GM18519 (cell line): Measurements from ENCODE around the gene GOPC.
"Not testable (repeated sequence)": the region's sequence is repeated elsewhere in the genome, so short reads cannot be mapped to it uniquely, and the experiment has no call there.

ENCODE experiments used
- ATAC-seq: cut with Tn5 transposase; IDR thresholded peaks from one replicate; pipeline ENCODE4 v1.9.1; 2021; ENCODE audit warnings: mild to moderate bottlenecking, moderate library complexity; ENCODE audit not compliant: unreplicated experiment, low FRiP score

Gene GOPC

GRCh38 chr6:117602151-117602898, at the start of gene GOPC:
GOPC (minus strand) TSS chr6:117602511; CDS start chr6:117602288, 223 bp downstream.
- peak; percentile 81 for ATAC-seq

GRCh38 chr6:117651984-117652383, 49.7 kb upstream of the GOPC start:
- ATAC-seq = not testable (repeated sequence)

- no peak for ATAC-seq
Observed at GRCh38 chr6:117642976-117643375, 40.7 kb upstream of the GOPC start.

DNA sequence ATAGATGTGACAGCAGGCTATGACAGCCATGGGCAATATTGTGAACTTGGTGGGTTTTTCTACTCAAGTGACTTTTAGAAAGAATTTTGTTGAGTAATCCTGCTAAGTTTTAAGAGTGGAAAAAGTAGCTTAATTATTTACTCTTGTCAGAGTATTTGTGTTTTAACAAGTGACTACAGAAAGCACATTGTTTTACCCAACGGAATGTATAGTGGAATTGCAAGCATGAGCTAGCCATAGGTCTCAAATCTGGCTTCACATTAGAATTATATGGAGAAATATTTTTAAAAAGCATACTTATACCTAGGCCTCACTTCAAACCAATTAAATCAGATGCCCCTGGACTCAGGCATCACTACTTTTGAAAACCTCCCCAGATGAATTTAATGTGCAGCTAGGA, 35.5 kb upstream of the GOPC start:
- no peak for ATAC-seq

DNA sequence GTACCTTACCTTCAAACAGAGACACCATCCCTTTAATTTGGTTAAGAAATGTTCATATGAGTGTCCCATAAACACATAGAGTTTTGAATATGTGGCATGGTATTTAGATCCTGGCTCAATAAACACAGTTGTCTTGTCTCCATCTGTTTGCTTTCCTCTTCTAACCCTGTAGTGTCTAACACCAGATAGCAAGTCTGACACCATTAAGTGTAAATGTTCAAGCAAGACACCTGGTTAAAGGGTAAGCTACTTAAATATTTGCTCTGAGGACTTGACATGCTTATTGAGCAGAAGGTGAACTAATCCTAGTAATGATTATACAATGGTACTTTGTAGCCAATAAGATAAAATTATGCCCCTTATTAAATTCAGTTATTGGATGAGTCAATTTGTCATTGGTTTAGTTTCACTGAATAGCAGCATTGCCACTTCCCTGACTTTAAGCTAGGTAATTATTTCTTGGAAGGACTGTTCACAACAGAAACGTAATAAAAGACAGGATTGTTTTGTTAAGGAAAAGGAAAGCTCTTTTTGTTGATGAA, 26.9 kb upstream of the GOPC start:
- no peak for ATAC-seq

GRCh38 chr6:117627533-117627932, 25.2 kb upstream of the GOPC start:
- ATAC-seq = no peak

DNA sequence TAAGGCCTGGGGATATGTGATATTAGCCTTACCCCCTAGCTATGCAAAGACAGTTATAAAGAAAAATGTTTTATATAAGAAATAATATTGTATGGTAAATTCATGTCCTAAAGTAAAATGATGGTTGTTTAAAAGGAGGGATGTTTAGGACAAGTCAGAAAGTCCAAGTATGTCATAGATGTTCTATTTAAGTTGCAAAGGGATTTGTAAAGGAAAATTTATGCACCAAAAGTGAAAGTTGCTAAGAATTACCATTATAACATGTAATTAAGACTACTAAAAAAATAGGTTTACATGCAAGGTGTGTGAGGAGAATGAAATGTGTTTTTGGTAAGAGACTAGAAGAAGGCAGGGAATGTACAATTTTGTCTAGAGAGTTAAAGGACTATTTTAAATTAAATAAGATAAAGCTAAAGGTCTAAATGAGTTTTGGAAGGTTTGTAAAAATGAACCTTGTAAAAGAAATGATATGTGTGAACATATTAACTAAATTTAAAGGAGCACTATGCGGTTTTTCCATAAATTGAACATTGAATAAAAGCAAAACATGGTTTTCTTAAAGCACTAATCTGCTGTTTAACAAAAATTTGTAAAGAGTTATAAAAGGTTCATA, 22.7 kb upstream of the GOPC start:
- ATAC-seq = no peak

GRCh38 chr6:117619178-117619577, 16.9 kb upstream of the GOPC start:
- no peak for ATAC-seq

GRCh38 chr6:117617210-117618035, 15.1 kb upstream of the GOPC start:
- no peak for ATAC-seq

DNA sequence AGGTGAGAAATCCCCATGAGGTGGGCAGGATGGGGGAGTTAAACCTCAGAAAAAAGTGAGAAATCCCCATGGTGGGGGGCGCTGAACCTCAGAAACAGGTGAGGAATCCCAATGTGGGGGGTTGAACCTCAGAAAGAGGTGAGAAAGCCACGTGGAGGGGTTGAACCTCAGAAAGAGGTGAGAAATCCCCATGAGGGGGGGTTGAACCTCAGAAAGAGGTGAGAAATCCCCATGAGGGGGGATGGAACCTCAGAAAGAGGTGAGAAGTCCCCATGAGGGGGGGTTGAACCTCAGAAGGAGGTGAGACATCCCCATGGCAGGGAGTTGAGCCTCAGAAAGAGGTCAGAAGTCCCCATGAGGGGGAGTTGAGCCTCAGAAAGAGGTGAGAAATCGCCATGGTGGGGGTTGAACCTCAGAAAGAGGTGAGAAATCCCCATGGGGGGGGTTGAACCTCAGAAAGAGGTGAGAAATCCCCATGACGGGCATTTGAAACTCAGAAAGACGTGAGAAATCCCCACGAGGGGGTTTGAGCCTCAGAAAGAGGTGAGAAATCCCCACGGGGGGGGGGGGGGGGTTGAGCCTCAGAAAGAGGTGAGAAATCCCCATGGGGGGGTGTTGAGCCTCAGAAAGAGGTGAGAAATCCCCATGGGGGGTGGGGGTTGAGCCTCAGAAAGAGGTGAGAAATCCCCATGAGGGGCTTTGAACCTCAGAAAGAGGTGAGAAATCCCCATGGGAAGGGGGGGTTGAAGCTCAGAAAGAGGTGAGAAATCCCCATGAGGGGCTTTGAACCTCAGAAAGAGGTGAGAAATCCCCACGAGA, 14.3 kb upstream of the GOPC start:
- no peak for ATAC-seq

- no peak for ATAC-seq
Observed at GRCh38 chr6:117615750-117616390, 13.6 kb upstream of the GOPC start.

DNA sequence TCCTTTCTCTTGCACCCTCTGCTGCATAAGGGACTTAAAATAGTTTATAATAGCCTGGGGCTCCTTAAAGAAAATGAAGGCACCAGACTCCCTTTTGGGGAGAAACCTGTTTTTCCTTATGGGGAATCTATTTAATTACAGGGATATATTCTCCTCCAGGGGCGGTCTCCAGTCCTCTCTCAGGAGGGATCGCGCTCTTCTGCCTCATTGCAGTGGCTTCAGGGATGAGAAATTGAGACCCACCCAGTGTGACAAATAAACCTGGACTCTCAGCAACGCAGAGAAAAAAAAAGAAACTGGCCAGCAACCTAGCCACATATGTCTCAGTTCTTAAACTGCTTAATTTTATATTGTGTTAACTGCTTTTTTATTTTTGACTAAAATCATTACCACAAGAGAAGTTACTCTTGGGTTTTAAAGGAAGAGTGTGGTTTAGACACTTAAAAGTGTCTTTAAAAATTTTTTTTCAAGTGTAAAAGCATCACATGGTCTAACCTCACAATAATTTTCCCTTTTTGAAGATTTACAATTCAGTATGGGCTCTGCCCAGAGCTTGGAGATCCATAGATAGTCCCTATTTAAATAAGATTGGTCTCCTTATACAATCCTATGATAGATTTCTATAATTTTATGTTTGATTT, 11.7 kb upstream of the GOPC start:
- ATAC-seq = no peak

- ATAC-seq = no peak
Observed at GRCh38 chr6:117607511-117607910, 5.2 kb upstream of the GOPC start.

DNA sequence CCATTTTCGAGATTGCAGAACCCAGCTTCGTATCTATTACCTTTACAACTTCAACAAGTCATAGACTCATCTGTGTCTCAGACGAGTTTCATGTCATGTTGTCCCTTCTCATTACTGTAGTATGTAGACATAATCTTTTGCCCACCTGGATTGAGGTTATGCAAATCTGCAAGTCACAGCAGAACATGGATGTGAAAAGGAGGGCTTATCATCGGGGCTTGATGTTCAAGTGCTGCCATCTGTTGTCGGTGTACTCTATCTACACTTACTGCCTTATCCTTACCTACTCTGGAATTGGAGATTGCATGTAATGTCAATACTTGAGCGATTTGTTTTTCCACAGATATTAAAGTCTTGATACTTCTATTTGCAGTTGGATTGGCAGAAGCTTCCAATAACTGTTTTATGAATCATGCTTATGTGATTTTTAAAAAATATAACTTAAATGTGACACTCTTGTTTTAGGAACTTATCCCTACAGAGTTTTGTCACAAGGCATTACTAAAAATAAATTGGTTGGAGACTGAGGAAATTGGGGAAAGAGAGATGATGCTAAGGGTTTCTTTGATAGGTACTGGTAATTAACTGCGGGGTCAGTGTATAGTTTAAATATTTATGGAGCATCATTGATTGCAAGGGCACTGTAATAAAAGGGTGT, 3.0 kb upstream of the GOPC start:
- ATAC-seq = peak; percentile 52

- no peak for ATAC-seq
Observed at GRCh38 chr6:117603821-117604220, 1.5 kb upstream of the GOPC start.

DNA sequence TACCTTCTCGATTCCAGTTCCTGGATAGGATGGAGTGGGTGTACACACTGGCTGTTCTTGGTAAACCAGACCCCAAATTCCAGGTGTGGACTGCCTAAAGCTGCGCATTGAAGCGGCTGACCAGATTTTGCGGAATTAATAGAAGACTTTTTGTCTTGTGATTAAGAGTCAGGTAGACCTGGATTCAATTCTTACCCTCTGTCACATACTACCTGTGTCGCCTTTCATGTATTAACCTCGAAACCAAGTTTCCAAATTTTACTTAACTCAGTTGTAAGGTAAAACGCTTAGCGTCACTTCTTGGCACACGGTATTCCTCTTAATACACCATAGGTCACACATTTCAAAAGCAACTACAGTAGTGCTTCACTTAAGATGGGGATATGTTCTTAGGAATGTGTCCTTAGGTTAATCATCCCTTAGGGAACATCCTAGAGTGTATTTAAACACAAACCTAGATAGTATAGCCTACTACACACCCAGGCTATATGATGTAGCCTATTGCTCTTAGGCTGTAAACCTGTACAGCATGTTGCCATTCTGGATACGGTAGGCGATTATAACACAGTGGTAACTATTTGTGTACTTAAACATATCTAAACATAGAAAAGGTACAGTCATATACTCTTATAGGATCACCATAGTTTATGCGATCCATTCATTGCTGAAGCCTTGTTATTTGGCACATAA, 733 bp upstream of the GOPC start:
- no peak for ATAC-seq

DNA sequence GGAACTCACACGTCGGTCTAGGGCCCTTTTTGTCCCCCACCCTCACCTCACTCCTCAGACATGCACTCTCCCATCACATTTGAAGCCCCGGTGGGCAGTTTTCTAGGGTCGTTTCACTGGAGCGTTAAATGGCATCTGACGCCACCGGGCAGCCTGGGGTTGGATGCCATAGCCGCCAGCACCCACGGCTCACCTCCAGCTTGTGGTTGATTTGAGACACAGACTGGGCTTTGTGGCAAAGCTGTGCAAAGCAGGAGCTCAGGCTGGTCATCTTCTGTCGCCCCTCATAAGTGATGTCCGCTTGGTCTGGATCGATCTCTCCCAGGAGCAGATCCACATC, 530 bp downstream of the GOPC start:
- ATAC-seq = peak; percentile 3

DNA sequence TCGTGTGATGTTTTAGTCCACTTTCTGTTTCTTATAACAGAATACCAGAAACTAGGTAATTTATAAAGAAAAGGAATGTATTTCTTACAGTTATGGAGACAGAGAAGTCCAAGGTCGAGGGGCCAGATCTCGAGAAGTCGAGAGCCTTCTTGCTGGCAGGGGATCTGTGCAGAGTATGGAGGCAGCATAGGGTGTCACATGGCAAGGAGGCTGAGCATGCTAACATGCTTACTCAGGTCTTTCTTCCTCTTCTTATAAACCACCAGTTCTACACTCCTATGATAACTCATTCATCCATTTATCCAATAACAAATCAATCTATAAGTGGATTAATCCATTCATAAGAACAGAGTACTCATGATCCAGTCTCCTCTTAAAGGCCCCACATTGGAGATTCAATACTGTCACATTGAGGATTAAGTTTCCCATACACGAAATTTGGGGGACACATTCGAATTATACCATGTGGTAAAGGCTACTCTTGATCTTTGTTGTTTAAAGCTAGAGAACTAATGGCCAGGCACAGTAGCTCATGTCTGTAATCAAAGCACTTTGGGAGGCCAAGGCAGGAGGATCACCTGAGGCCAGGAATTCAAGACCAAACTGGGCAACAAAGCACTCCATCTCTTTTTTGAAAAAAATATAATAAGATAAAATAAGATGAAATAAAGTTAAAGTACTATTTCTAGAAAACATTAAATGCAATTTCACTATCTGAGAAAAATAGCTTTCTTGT, 2.1 kb downstream of the GOPC start:
- no peak for ATAC-seq
